GM18951 (cell line): ENCODE measurements around the gene BCAS4.

ENCODE experiments used
- POLR2A ChIP-seq: IDR thresholded peaks from 4 replicates; pipeline ENCODE4 v1.6.1; 2011; ENCODE audit warnings: mild to moderate bottlenecking; ENCODE audit not compliant: insufficient read length, insufficient read depth; ENCODE audit errors: extremely low read depth
- in situ Hi-C: fragments of 300-500 bp; cut with MboI; formaldehyde crosslinking; loops from one replicate; pipeline ENCODE4 v1.12.0; 2022; ENCODE audit warnings: low sequenced_read_pairs, mixed read lengths, inconsistent platforms; ENCODE audit not compliant: unreplicated experiment

Gene BCAS4

GRCh38 chr20:50828363-50829136, 33.7 kb downstream of the BCAS4 start:
- in situ Hi-C loops, result no loop called here
- no peak for TF ChIP-seq POLR2A

- in situ Hi-C loops, result no loop called here
- no peak for TF ChIP-seq POLR2A
Measured at GRCh38 chr20:50831622-50832021, 36.8 kb downstream of the BCAS4 start.

- in situ Hi-C loops, result no loop called here
- TF ChIP-seq POLR2A, result no peak
Measured at GRCh38 chr20:50834599-50835005, 39.7 kb downstream of the BCAS4 start.

- in situ Hi-C loops, result no loop called here
- no peak for TF ChIP-seq POLR2A
Measured at GRCh38 chr20:50837532-50838321, 42.9 kb downstream of the BCAS4 start.

- TF ChIP-seq POLR2A, result no peak
- in situ Hi-C loops, result no loop called here
Measured at GRCh38 chr20:50838322-50838625, 43.4 kb downstream of the BCAS4 start.

GRCh38 chr20:50838707-50839385, 44.0 kb downstream of the BCAS4 start:
- in situ Hi-C loops, result no loop called here

GRCh38 chr20:50842821-50843220, 48.0 kb downstream of the BCAS4 start:
- in situ Hi-C loops, result no loop called here
- TF ChIP-seq POLR2A, result no peak

More at GRCh38 chr20:50838707-50839385, 44.0 kb downstream of the BCAS4 start:
- no peak for TF ChIP-seq POLR2A

GRCh38 chr20:50843331-50844276, 48.7 kb downstream of the BCAS4 start:
- TF ChIP-seq POLR2A, result no peak
- in situ Hi-C loops, result no loop called here

- in situ Hi-C loops, result no loop called here
- TF ChIP-seq POLR2A, result peak; percentile 14
Measured at GRCh38 chr20:50844430-50845100, 49.7 kb downstream of the BCAS4 start.

- TF ChIP-seq POLR2A, result no peak
- in situ Hi-C loops, result no loop called here
Measured at GRCh38 chr20:50845566-50846215, 50.8 kb downstream of the BCAS4 start.

- in situ Hi-C loops, result no loop called here
- no peak for TF ChIP-seq POLR2A
Measured at GRCh38 chr20:50848341-50848808, 53.5 kb downstream of the BCAS4 start.
